Measurements from ENCODE around the gene RAPGEF1.

The RAPGEF1 gene

GRCh38 chr9:131601683-131602181 is 138.1 kb downstream of the RAPGEF1 start:
- no peak for DNase-seq

GRCh38 chr9:131598121-131598520 is 141.8 kb downstream of the RAPGEF1 start:
- no peak for DNase-seq

GRCh38 chr9:131597246-131597645 is 142.6 kb downstream of the RAPGEF1 start:
- no peak for DNase-seq

GRCh38 chr9:131596430-131596743 is 143.5 kb downstream of the RAPGEF1 start:
- DNase-seq: no peak

GRCh38 chr9:131595696-131596429 is 144.0 kb downstream of the RAPGEF1 start:
- DNase-seq: no peak

GRCh38 chr9:131594906-131595665 is 144.8 kb downstream of the RAPGEF1 start:
- DNase-seq: no peak

GRCh38 chr9:131593936-131594665 is 145.8 kb downstream of the RAPGEF1 start:
- DNase-seq: no peak

GRCh38 chr9:131593091-131593820 is 146.6 kb downstream of the RAPGEF1 start:
- no peak for DNase-seq

GRCh38 chr9:131591845-131592208 is 148.0 kb downstream of the RAPGEF1 start:
- no peak for DNase-seq

GRCh38 chr9:131590907-131591844 is 148.7 kb downstream of the RAPGEF1 start:
- peak; percentile 68 for DNase-seq

GRCh38 chr9:131590449-131590848 is 149.4 kb downstream of the RAPGEF1 start:
- DNase-seq: no peak

GRCh38 chr9:131589993-131590392 is 149.9 kb downstream of the RAPGEF1 start:
- DNase-seq: no peak

- no peak for DNase-seq
These were observed 150.7 kb downstream of the RAPGEF1 start for GRCh38 chr9:131589124-131589711.

- DNase-seq: no peak
These were observed 151.5 kb downstream of the RAPGEF1 start for GRCh38 chr9:131588396-131588795.

GRCh38 chr9:131587906-131588305 is 152.0 kb downstream of the RAPGEF1 start:
- no peak for DNase-seq

GRCh38 chr9:131587331-131587730 is 152.5 kb downstream of the RAPGEF1 start:
- DNase-seq: no peak

GRCh38 chr9:131585375-131585774 is 154.5 kb downstream of the RAPGEF1 start:
- no peak for DNase-seq

GRCh38 chr9:131584858-131585257 is 155.0 kb downstream of the RAPGEF1 start:
- DNase-seq: no peak

- DNase-seq: no peak
These were observed 155.9 kb downstream of the RAPGEF1 start for GRCh38 chr9:131583836-131584555.

GRCh38 chr9:131583337-131583645 is 156.6 kb downstream of the RAPGEF1 start:
- no peak for DNase-seq
